HG03175 (cell line): Measurements from ENCODE around the gene FTO.

Experiments
- ATAC-seq: cut with Tn5 transposase; IDR thresholded peaks from one replicate; pipeline ENCODE4 v1.9.1; 2021; ENCODE audit warnings: mild to moderate bottlenecking, moderate library complexity; ENCODE audit not compliant: unreplicated experiment

Gene FTO

DNA sequence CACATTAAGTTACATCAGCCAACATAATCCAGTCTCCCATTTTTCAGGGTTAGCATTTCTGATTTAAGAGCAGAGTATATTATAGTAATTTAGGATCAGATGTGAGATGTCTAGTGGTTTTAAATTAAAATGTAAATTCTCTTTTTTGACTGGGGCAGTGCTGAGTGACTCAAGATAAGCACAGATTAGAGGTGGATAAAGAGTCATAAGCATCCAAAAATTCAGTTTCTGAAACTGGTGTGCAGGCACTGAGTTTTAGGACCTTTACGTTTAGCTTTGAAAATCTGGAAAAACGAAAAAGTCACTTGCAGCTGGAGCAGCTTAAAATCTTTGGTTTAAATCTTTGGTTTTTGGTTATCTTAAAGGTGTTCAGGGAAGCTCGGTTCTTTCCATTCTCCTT, 190.7 kb downstream of the FTO start:
- ATAC-seq: no peak

GRCh38 chr16:53895433-53895832, 191.5 kb downstream of the FTO start:
- ATAC-seq: no peak

DNA sequence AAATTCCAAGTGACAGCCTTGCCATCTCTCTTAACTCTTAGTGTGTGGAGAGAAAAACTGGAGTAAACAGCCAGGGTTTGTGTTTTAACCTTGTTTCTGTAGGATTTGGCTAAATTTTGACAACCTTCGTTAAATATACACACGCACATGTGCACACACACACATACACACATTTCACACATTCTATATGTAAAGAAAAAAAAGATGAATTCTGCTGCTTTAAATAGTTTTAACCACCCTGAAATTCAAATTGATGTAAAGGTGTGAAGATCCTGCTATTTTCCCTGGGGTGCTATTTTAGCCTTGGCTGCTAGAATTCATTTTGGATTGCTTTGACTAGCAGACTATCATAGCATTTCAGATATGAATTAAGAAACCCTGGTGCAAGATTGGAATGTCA, 191.9 kb downstream of the FTO start:
- no peak for ATAC-seq

DNA sequence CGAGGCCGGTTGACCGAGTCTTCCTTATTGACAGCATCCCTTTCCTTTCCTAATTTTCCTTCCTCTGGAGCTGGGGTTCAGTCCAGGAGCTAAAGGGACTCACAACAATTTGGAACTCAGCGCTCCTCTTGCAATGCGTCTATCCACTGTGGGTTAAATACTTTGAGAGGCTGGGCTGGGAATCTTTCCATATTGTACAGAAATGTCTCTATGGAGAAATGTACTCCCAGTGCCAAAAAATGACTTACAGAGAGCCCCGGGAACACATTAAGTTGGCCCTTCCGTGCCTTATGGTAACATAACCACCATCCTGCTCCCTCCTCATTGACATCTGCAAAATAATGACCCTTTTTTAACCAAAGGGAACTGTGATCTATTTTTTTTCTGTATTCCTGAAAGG, 192.8 kb downstream of the FTO start:
- no peak for ATAC-seq

DNA sequence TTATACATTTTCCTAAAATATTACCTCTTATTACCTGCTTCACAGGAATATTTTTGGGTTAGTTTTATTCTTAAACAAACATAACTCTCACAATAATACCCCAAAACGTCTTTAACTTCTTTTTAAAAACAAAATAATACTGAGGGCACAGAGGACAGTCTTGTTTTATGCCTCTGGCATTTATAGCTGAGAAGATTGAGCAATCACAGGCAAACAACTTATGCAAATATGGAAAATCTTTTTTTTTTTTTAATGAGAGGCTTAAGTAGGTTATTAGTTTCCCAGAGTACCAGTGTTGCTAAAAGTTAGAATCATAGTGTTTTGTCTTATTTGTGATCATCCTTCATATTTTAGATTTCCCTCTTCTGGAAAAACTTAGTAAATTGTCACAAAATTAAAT, 195.0 kb downstream of the FTO start:
- ATAC-seq: no peak

DNA sequence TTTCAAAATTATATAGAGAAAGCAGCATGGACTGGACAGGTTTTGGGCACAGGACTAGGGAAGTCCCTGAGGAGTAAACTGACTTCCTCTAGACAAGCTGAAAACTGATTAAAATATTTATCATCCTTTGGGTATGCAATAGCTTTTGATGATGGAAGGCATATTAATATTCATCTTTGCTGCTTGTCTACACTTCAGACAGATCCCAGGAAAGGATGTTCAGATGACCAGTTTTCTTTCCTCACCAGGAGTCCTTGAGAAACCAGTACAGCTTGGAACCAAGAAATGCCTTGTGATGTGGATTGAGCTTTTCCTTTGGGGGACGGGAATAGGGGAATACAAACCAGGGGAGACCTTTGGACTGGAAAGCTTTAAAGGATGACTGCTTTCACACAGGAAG, 195.5 kb downstream of the FTO start:
- no peak for ATAC-seq

DNA sequence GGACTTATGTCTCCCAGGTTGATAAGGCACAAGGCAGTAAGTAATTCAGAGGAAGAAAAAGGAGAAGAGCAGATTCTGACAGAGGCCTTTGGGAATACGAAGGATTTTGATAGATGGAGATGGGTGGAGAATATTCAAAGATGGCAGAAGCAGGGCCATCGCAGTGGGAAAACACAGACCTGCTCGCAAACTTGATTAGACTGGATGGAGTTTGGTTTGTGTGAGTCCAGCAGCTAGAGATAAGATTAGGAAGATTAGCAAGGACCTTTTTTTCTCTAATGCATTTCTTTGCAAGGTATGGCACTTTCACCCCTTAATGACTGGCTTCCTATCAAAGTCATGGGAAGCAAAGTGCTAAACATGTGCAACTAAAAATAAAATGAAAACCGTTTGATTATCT, 196.7 kb downstream of the FTO start:
- ATAC-seq: no peak

DNA sequence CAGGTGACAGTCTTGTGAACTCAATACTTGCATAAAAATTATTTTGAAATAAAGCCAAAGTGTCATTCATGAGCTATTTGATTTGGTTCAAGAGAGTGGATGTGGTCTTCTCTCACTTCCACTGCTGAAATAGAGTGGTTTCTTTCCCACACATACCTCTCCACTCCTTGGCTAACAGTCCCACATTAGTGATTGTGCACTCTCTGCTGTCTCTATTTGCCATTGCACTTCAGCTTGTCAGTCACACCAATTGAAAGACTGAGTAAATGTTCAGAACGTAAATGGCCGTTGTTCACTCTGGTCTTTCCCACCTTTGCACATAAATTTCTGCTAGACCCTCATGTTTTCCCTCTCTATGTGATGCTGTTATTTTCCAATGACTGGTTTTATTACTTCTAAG, 197.5 kb downstream of the FTO start:
- ATAC-seq: no peak

DNA sequence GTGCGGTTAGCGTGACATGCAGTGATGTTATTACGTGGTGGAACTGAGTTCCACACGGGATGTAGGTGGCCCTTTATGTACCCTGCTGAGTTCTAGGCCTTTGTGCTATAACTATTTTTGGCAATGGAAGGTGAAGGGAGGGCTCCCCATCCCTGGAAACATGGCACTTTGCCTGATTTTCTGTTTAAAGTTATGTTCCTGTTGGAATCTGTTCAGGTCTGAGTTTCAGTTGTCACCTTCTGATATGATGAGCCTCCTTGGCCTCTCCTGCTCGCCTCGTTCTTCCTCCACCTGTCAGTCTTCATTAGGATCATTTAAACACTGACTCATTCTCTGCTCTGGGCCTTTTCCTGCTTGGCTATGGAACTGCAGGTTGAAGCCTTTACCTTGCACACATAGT, 200.6 kb downstream of the FTO start:
- no peak for ATAC-seq

DNA sequence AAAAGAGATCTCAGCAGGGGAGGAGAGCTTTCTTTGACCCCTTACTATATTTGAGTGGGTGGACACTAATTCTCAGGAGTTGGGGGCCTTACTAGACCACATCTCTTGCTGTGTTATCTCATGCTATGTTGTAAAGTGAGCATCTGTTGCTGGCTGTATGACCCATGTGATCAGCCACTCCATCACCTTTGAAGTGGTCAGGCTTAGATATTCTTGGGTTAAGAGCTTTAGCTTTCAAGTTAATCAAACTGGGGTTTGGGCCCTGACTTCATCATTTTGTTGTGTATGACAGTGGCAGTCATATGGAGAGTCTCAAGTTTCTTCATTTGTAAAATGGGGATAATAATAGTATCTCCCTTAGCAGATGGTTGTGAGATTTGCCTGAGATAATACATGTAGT, 201.1 kb downstream of the FTO start:
- ATAC-seq: no peak

DNA sequence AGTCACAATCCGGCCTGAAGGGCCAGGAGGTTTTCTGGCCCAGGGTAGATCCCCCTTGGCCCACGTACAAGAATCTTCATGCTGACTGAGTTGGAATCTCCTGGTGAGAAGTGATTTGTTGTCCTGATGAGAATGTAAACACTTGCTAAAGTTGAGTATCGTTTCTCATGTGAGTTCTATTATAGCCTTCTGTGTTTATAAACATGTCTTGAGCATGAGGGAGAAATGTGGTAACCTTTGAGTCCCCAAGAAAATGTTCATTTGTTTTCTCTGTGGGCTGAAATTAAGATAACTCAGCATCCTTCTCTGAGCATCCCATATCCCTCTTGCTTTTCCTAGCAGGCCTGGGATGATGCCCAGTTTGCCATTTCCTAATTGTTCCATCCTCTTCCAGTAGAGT, 204.8 kb downstream of the FTO start:
- ATAC-seq: no peak

DNA sequence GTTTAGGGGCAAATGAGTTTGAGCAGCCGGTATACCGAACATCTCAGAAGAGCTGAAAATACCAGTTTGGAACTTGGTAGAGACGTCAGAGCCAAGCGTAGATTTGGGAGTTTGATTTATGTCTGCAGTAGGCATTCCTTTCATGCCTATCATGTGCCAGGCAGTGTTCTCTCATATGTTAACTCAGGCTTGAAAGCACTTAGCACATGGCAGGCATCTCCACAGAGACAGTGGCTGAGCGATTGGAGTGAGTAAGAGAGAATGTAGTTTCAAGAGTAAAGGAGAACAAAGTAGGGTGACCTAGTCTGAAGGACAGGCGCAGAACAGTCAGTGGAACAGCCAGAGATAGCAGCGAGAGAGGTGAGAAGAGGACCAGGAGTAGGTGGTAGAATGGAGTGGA, 207.0 kb downstream of the FTO start:
- ATAC-seq: no peak

DNA sequence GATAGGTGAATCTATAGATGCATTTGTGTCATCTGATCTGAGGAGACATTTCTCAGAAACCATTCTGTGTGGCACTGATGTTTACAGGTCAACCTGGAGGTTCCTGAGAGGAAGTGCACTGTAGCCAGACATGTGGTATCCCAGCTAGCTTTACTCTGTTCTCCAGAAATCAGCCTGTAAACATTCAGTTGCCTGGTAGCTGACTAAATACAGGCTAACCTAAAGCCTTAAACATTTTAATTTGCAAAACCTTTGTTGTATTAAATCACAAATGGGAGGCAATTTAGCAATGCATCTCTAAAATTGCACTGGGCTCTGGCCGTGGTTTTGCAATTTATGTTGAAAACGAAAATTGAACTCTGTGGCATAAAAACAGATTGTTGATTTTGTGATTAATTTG, 207.6 kb downstream of the FTO start:
- no peak for ATAC-seq

GRCh38 chr16:53912155-53912554, 208.2 kb downstream of the FTO start:
- ATAC-seq: peak; percentile 82

- no peak for ATAC-seq
Observed at GRCh38 chr16:53913099-53913870, 209.3 kb downstream of the FTO start.

- ATAC-seq: no peak
Observed at GRCh38 chr16:53913920-53914319, 210.0 kb downstream of the FTO start.

DNA sequence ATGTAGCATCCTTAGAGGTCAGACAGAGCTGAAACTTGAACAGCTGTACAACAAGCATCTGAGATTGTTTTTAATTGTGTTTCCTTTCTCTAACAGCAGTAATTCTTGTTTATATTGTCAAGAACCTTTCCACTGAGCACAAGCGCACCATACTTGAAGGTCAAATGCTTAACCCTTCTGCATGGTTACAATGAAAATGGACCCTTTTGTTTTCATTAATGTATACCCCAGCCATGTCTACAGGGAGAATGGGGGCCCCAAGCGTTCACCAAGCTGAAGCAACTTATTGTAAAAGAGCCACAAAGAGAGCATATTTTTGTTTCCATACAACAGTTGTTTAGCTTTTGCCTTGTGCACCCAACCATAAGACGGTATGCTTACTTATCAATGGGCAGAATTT, 210.8 kb downstream of the FTO start:
- ATAC-seq: no peak

DNA sequence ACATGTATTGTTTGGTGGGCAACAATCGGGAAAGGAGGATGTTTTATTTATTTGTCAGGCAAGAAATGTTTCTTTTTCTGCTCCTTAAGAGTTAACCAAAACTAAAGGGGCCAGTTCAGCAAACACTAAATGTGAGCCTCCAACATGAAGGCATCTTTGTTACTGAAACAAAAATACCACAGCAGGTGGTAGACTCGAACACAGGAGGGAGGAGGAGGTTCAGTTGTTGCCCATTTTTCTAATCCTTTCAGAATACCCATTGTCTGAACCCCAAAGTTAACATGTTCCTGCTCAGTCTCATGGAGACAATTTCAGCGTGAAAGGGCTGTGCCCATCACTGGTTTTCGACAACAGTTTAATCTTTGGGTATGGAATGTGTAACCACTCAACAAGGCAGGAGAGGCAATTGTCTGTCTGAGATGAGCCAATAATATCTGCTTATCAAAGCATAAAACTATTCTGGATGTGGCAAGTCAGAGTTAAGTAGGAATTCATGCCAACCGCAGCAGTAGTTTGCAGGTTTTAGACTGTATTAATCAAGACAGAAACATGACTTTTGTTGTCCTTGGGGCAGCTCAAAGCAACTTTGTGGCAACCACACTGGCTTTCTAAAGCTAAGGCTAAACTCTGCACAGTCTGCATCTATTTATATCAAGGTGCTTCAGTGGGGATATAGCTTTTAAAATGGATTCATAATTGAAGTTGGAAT, 211.7 kb downstream of the FTO start:
- ATAC-seq: no peak

DNA sequence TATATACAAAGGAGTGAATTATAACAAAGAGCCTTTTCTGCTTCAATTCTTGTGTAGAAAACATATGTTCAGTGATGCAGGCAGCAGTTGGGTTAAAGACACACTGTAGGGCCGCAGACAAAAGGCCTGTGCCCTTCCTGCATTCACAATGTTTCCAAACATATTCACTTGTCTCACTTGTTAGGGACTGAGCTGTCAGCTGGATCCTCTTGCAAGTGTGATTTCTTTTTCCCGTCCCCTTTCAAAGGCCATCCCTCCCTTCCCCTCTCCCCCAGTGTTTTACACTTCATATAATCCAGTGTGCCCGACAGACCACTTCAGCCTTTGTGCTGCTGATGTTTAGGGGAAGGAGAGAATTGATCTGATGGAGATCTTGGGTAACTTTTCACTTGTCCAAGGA, 217.0 kb downstream of the FTO start:
- no peak for ATAC-seq

- ATAC-seq: no peak
Observed at GRCh38 chr16:53922067-53922806, 218.3 kb downstream of the FTO start.

DNA sequence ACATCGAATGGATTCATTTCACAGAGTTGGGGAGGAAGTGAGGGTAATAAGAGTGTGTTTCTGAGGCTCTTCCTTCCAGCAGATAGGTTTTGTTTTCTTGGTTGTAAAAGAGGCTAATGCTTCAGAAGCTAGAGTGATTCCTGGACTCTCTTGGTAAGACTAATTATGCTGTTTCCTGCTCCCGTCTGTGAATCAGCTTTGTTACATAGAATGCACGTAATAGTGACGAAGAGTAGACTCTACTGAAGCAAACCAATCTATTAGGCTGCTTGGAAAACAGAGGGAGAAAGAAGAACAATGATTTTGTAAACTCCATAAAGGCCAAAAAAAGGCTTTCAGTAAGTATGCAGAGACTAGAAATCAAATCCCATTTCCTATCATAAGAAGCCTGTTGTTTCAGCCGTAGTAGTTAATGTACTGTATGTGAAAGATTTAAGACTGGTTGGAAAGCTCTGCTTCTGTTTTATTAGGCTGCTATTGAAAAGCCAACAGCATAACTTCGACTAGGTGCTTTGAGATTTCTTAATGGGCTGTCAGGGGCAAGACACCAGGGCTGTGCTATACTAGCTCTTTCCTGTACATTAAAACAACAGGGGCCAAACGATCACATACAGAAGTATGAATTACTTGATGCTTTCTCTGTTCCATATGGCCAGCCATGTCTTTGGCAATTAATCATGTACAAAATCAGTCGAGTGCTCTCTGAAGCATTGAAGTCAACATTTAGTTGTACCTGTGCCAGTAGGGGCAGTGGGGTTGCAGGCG, 219.0 kb downstream of the FTO start:
- no peak for ATAC-seq
